Panc1 (cell line): ENCODE data around the gene SRRT. TPM values are rescaled to one million over a fixed set of nuclear protein-coding genes. Genes with fewer than 3 reads are reported as not detected.

Experiments
- ATAC-seq: fragments of 200-7000 bp; cut with Tn5 transposase; 2 replicates; pipeline ENCODE4 v1.9.1; 2020; ENCODE audit warnings: mild to moderate bottlenecking, moderate library complexity
- BruUV-seq: library from RNA; stranded (reverse); fragments of 400-500 nt; replicated peaks from 2 replicates; lab custom pipeline; 2021; lab: Mats Ljungman, UMichigan
- CTCF ChIA-PET: fragments of 300-600 bp; sonication (Branson Sonifier 250); formaldehyde crosslinking; loops from one replicate; lab custom pipeline; 2022; ENCODE audit warnings: antibody characterized with exemption; lab: Charles Lee
- POLR2A ChIA-PET: fragments of 300-600 bp; sonication (Branson Sonifier 250); formaldehyde crosslinking; loops from one replicate; lab custom pipeline; 2022; ENCODE audit warnings: antibody characterized with exemption; lab: Charles Lee
- DNase-seq: peaks from one replicate; pipeline ENCODE4 v3.0.0-alpha.2; 2010; ENCODE audit warnings: low read depth, low spot score
- H3K27ac ChIP-seq: 2 replicates; pipeline ENCODE4 v1.5.1; 2011; ENCODE audit warnings: mild to moderate bottlenecking, low read length, inconsistent platforms
- H3K27me3 ChIP-seq: fragments of 200-500 bp; sonication (Bioruptor generic); 2 replicates; pipeline ENCODE4 v1.6.0; 2014; ENCODE audit warnings: low read length, inconsistent platforms; ENCODE audit not compliant: control insufficient read depth, insufficient read depth
- H3K36me3 ChIP-seq: fragments of 200-500 bp; sonication (Bioruptor generic); 2 replicates; pipeline ENCODE4 v1.5.1; 2014; ENCODE audit warnings: inconsistent platforms, mild to moderate bottlenecking, low read length, moderate library complexity; ENCODE audit not compliant: control insufficient read depth, insufficient read depth
- H3K4me1 ChIP-seq: 2 replicates; pipeline ENCODE4 v1.5.1; 2011; ENCODE audit warnings: inconsistent platforms, mild to moderate bottlenecking, low read length, moderate library complexity; ENCODE audit not compliant: control insufficient read depth, insufficient read depth
- H3K4me3 ChIP-seq, 2 experiments: 2 replicates each; pipeline ENCODE4 v1.5.1; 2011 to 2012; ENCODE audit warnings: low read depth in 2 of 2, low read length in 2 of 2, mild to moderate bottlenecking in 2 of 2, inconsistent platforms in 1 of 2, moderate library complexity in 1 of 2
- H3K9me3 ChIP-seq: fragments of 200-500 bp; sonication (Bioruptor generic); 2 replicates; pipeline ENCODE4 v1.5.1; 2014; ENCODE audit warnings: low read depth, mild to moderate bottlenecking, inconsistent platforms, low read length, moderate library complexity; ENCODE audit not compliant: control insufficient read depth, insufficient read depth
- POLR2AphosphoS5 ChIP-seq: IDR thresholded peaks from 2 replicates; pipeline ENCODE4 v1.6.1; 2012; ENCODE audit warnings: mild to moderate bottlenecking, low read depth, low read length, moderate library complexity
- SIN3A ChIP-seq: IDR thresholded peaks from 2 replicates; pipeline ENCODE4 v1.6.1; 2012; ENCODE audit warnings: low read depth, mild to moderate bottlenecking, low read length, moderate library complexity, borderline replicate concordance; ENCODE audit not compliant: insufficient read depth
- TCF7L2 ChIP-seq: IDR thresholded peaks from 2 replicates; pipeline ENCODE4 v1.6.1; 2011; ENCODE audit warnings: mild to moderate bottlenecking, low read depth, low read length, inconsistent platforms
- in situ Hi-C: cut with HindIII; loops from 2 replicates; pipeline ENCODE4 v1.10.0; 2016; ENCODE audit warnings: low sequenced_read_pairs, low pct_unique_long_range_greater_than_20kb
- intact Hi-C: fragments of 100-400 bp; cut with micrococcal nuclease; formaldehyde crosslinking; loops from one replicate; pipeline ENCODE4 v1.10.0; 2022; ENCODE audit not compliant: unreplicated experiment
- total RNA-seq: library from RNA; stranded (reverse); gene quantifications from one replicate; pipeline ENCODE4 v1.2.1, GENCODE V29; 2021; ENCODE audit not compliant: unreplicated experiment
- TF ChIP-seq, protein P1 (sequence below): fragments of 450-650 bp; IDR thresholded peaks from 2 replicates; pipeline ENCODE4 v1.5.1; 2017; ENCODE audit warnings: mild to moderate bottlenecking
- TF ChIP-seq, protein P2 (sequence below), 2 experiments: IDR thresholded peaks; 2 replicates each; pipeline ENCODE4 v1.6.1; 2011 to 2012; ENCODE audit warnings: low read depth in 2 of 2, control low read depth in 1 of 2, low read length in 1 of 2, mild to moderate bottlenecking in 1 of 2, moderate library complexity in 1 of 2; ENCODE audit not compliant: insufficient read depth in 1 of 2

The SRRT gene
- total RNA-seq, 1 experiment from 2014 or later, result 248 TPM

GRCh38 chr7:100893910-100894721 lies 19.2 kb downstream of the SRRT start:
- H3K4me3 ChIP-seq, result peak overlapping the region; percentile 50 to 62
- in situ Hi-C loops, result no loop called here
- POLR2A ChIA-PET, result no interaction called here
- ATAC-seq (no peak), DNase-seq (no peak)
- H3K27me3 ChIP-seq, result no peaks in the 10 kb centered on the region; the same call in 1 of the 2 replicates
- intact Hi-C loops, result loop anchor here (5.0 kb wide), 1 partner anchor 388 kb away; no protein-coding TSS in a partner anchor
- CTCF ChIA-PET, result interaction anchor here (0.6 to 1.0 kb wide), 3 partner anchors 164 to 299 kb away, joined by 3 to 5 read pairs (median 4); no protein-coding TSS in a partner anchor
- TF ChIP-seq, protein P1, sequence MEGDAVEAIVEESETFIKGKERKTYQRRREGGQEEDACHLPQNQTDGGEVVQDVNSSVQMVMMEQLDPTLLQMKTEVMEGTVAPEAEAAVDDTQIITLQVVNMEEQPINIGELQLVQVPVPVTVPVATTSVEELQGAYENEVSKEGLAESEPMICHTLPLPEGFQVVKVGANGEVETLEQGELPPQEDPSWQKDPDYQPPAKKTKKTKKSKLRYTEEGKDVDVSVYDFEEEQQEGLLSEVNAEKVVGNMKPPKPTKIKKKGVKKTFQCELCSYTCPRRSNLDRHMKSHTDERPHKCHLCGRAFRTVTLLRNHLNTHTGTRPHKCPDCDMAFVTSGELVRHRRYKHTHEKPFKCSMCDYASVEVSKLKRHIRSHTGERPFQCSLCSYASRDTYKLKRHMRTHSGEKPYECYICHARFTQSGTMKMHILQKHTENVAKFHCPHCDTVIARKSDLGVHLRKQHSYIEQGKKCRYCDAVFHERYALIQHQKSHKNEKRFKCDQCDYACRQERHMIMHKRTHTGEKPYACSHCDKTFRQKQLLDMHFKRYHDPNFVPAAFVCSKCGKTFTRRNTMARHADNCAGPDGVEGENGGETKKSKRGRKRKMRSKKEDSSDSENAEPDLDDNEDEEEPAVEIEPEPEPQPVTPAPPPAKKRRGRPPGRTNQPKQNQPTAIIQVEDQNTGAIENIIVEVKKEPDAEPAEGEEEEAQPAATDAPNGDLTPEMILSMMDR, result no peak
- TF ChIP-seq, protein P2, sequence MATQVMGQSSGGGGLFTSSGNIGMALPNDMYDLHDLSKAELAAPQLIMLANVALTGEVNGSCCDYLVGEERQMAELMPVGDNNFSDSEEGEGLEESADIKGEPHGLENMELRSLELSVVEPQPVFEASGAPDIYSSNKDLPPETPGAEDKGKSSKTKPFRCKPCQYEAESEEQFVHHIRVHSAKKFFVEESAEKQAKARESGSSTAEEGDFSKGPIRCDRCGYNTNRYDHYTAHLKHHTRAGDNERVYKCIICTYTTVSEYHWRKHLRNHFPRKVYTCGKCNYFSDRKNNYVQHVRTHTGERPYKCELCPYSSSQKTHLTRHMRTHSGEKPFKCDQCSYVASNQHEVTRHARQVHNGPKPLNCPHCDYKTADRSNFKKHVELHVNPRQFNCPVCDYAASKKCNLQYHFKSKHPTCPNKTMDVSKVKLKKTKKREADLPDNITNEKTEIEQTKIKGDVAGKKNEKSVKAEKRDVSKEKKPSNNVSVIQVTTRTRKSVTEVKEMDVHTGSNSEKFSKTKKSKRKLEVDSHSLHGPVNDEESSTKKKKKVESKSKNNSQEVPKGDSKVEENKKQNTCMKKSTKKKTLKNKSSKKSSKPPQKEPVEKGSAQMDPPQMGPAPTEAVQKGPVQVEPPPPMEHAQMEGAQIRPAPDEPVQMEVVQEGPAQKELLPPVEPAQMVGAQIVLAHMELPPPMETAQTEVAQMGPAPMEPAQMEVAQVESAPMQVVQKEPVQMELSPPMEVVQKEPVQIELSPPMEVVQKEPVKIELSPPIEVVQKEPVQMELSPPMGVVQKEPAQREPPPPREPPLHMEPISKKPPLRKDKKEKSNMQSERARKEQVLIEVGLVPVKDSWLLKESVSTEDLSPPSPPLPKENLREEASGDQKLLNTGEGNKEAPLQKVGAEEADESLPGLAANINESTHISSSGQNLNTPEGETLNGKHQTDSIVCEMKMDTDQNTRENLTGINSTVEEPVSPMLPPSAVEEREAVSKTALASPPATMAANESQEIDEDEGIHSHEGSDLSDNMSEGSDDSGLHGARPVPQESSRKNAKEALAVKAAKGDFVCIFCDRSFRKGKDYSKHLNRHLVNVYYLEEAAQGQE (IDR thresholded peaks at IDR 0.05; ENCODE audit: insufficient read depth in 1 of 2, low read depth in 2 of 2, low read length in 1 of 2), result no peak
- no peak for TF ChIP-seq POLR2AphosphoS5
- no peak for TF ChIP-seq TCF7L2
- TF ChIP-seq SIN3A, result no peak
- peaks cover 29% of the 10 kb centered on the region for H3K4me1 ChIP-seq
- BruUV-seq, result no TSS peak
- no peaks in the 10 kb centered on the region for H3K9me3 ChIP-seq
- H3K36me3 ChIP-seq, result no peaks in the 10 kb centered on the region
- peak overlapping the region; percentile 51; the same call in 1 of the 2 replicates for H3K27ac ChIP-seq

GRCh38 chr7:100894860-100895700 lies 20.2 kb downstream of the SRRT start:
- ChIA-PET POLR2A (no interaction called here), CTCF (interaction anchor here (0.6 to 1.0 kb wide), 4 partner anchors 56 to 298 kb away, joined by 3 to 4 read pairs (median 4); no protein-coding TSS in a partner anchor)
- TF ChIP-seq, protein P1, result peak; percentile 95
- TF ChIP-seq TCF7L2, result no peak
- TF ChIP-seq SIN3A, result 0 out of 2 replicates have a peak, but pooled peaks have one; percentile 41
- in situ Hi-C loops (no loop called here), intact Hi-C loops (loop anchor here (5.0 kb wide), 2 partner anchors 182 to 387 kb away; no protein-coding TSS in a partner anchor)
- Histone ChIP-seq H3K36me3 (no peaks in the 10 kb centered on the region), H3K4me1 (peaks cover 29% of the 10 kb centered on the region), H3K9me3 (no peaks in the 10 kb centered on the region), H3K27me3 (no peaks in the 10 kb centered on the region; the same call in 1 of the 2 replicates), H3K27ac (no peak overlapping the region), H3K4me3 (peak overlapping the region; percentile 50 to 62)
- no TSS peak for BruUV-seq
- ATAC-seq, result peak; percentile 37
- no peak for DNase-seq
